BE2C (cell line): ENCODE measurements around the gene SLC2A13.

Experiments
- DNase-seq: peaks from one replicate; pipeline ENCODE4 v3.0.0-alpha.2; 2020
- H3K27me3 ChIP-seq: fragments of 250-450 bp; sonication (Bioruptor Pico); 2 replicates; pipeline ENCODE4 v1.5.1; 2020; ENCODE audit warnings: mild to moderate bottlenecking
- H3K36me3 ChIP-seq: fragments of 250-450 bp; sonication (Bioruptor Pico); 2 replicates; pipeline ENCODE4 v1.5.1; 2020; ENCODE audit warnings: mild to moderate bottlenecking
- H3K4me1 ChIP-seq: fragments of 250-450 bp; sonication (Bioruptor Pico); 2 replicates; pipeline ENCODE4 v1.5.1; 2020
- H3K4me3 ChIP-seq: 2 replicates; pipeline ENCODE4 v1.5.1; 2011; ENCODE audit warnings: low read depth, low read length
- H3K9me3 ChIP-seq: fragments of 250-450 bp; sonication (Bioruptor Pico); 2 replicates; pipeline ENCODE4 v1.5.1; 2020
- TF ChIP-seq, protein P1 (sequence below): IDR thresholded peaks from 2 replicates; pipeline ENCODE4 v1.5.1; 2012; ENCODE audit warnings: mild to moderate bottlenecking, low read depth, low read length

The SLC2A13 gene

DNA sequence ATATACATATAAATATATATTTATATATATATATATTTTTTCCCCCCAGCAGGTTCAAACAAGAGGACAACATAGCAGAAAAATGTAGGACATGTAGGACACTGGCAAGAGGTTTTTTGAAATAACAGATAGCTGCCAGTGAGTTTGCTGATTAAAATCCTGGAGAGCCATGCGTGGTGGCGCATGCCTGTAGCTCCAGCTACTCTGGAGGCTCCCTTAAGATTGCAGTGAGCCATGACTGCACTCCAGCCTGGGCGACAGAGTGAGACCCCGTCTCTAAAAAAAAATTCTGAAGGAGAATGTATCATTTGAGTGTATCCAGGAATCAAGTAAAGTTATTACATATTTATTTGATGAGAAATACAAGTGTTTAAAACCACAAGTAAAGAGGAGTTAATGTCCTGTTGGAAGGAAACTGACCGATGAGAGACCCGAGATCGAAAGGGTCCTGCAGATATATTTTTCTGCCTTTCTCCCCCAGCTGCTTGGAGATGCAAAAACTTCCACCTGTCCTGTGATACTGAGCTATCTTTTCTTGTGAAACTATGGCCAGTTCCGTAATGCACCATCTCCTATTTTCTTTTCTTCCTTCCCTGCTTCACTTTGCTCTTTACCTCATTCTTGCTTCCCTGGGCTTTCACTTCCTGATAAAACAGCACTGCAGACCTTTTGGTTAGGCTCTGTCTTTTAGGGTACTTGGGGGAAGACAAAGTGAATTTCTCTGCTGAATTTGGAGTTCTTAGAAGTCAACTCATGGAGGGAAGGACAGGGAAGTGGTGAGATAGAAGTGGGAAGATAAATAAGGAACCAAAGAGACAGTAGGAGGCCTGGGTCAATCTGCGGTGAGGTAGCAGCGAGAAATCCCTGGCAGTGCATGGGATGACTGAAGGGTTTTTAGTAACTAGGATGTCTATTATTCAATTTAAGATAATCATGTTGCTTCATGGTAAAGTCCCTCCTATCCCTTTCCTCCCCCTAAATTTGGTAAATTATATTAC is 41.2 kb upstream of the SLC2A13 start:
- H3K4me3 ChIP-seq = no peak overlapping the region
- 0 out of 2 replicates have a peak, but pooled peaks cover 3% of the 10 kb centered on the region for H3K27me3 ChIP-seq
- H3K9me3 ChIP-seq = no peaks in the 10 kb centered on the region
- H3K36me3 ChIP-seq = no peaks in the 10 kb centered on the region
- TF ChIP-seq, protein P1, sequence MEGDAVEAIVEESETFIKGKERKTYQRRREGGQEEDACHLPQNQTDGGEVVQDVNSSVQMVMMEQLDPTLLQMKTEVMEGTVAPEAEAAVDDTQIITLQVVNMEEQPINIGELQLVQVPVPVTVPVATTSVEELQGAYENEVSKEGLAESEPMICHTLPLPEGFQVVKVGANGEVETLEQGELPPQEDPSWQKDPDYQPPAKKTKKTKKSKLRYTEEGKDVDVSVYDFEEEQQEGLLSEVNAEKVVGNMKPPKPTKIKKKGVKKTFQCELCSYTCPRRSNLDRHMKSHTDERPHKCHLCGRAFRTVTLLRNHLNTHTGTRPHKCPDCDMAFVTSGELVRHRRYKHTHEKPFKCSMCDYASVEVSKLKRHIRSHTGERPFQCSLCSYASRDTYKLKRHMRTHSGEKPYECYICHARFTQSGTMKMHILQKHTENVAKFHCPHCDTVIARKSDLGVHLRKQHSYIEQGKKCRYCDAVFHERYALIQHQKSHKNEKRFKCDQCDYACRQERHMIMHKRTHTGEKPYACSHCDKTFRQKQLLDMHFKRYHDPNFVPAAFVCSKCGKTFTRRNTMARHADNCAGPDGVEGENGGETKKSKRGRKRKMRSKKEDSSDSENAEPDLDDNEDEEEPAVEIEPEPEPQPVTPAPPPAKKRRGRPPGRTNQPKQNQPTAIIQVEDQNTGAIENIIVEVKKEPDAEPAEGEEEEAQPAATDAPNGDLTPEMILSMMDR = no peak
- H3K4me1 ChIP-seq = no peaks in the 10 kb centered on the region
- DNase-seq = no peak

DNA sequence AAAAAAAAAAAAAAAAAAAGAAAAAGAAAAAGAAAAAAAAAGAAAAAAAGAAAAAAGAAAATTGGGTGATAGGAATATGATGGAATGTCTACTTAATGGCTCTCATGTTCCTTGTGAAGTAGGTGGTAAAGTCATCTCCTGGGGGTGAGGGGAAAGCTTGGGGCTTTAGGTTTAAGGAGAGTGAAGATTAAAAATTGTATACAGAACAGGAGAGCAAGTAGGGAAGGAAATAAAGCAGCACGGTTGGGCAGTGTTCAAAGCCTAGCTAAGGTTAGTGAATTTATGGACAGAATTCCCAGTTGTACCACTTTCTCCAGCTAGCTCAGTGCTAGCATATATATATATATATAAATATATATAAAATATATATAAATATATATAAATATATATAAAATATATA is 40.0 kb upstream of the SLC2A13 start:
- H3K4me3 ChIP-seq = no peak overlapping the region
- H3K9me3 ChIP-seq = no peaks in the 10 kb centered on the region
- H3K27me3 ChIP-seq = no peaks in the 10 kb centered on the region
- TF ChIP-seq, protein P1 = no peak
- DNase-seq = no peak
- H3K4me1 ChIP-seq = no peaks in the 10 kb centered on the region
- no peaks in the 10 kb centered on the region for H3K36me3 ChIP-seq

DNA sequence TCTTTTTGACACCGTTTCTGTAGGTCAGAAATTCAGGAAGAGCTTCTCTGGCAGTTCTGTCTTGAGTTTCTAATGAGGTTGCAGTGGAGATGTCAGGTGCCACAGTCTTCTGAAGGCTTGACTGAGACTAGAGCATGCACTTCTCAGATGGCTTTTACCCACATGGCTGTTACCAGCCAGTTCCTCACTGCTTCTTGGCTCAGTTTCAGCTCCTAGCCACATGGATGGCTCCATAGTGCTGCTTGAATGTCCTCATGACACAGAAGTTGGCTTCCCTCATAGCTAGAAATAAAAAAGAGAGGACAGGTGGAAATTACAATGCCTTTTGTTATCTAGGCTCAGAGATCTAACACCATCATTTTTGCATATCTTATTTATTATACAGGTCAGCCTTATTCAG is 38.1 kb upstream of the SLC2A13 start:
- no peaks in the 10 kb centered on the region for H3K4me1 ChIP-seq
- no peaks in the 10 kb centered on the region for H3K9me3 ChIP-seq
- TF ChIP-seq, protein P1 = no peak
- H3K4me3 ChIP-seq = no peak overlapping the region
- H3K36me3 ChIP-seq = no peaks in the 10 kb centered on the region
- H3K27me3 ChIP-seq = no peaks in the 10 kb centered on the region
- DNase-seq = no peak

DNA sequence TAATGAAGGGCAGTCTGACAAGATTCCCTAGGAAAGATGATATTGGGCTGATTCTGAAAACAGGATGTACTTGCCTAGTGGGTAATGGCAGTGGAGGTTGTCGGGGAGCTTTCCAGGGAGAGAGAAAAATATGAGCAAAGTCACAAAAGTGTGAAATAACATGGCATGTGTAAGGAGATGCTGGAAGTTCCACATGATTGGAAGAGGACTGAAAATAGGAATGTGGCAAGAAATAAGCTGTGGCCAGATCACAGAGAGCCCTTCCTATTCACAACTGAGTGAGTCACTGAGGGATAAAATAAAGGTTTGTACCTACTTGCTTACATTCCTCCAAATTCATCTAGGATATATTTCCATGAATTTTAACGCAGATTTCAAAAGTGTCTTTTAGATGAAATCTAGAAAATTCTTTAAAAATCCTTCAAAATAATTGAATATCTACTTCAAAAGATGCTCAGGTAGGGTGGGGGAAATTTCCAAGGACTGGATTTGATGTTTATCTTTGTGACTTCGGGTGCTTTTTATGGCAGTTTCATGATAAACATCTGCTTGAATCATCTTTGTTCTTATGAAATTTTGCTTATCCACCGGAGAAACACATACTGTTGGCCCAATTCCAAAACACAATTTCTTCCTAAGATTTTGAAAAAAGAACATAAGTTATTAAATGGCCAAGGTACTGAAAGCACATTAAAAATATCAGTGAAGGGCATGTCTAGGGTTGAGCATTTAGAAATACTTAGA is 36.3 kb upstream of the SLC2A13 start:
- no peaks in the 10 kb centered on the region for H3K9me3 ChIP-seq
- H3K27me3 ChIP-seq = no peaks in the 10 kb centered on the region

DNA sequence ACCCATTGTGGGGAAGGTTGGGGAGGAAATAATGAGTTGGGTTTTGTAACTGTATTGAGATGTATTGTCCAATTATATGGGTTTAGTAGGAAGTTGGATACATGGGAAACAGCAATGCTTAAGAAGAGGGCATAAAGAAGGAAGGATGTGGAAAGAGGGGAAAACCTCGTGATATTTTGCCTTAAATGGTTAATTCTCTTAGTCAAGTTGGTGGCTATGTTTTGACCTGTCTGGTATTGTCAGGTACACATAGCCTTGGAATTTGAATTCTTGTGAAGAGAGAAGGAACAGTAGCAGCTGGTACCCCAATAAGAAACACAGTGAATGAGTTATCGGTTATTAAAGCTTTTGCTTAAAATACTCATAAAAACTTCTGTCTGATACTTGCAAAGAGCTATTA is 32.6 kb upstream of the SLC2A13 start:
- TF ChIP-seq, protein P1 = no peak
- DNase-seq = no peak
- Histone ChIP-seq H3K9me3 (no peaks in the 10 kb centered on the region), H3K4me3 (no peak overlapping the region), H3K27me3 (no peaks in the 10 kb centered on the region), H3K4me1 (no peaks in the 10 kb centered on the region), H3K36me3 (no peaks in the 10 kb centered on the region)

More for the DNA sequence above, 36.3 kb upstream of the SLC2A13 start:
- TF ChIP-seq, protein P1 = no peak
- Histone ChIP-seq H3K4me1 (no peaks in the 10 kb centered on the region), H3K36me3 (no peaks in the 10 kb centered on the region), H3K4me3 (no peak overlapping the region)
- no peak for DNase-seq
